IPS DF 6.9 (cell line): Measurements from ENCODE around the gene SLC43A3.

Experiments
- DNase-seq: peaks from one replicate; pipeline ENCODE4 v3.0.0-alpha.2; 2013; ENCODE audit warnings: low read depth, low spot score
- H3K27ac ChIP-seq: one replicate; pipeline ENCODE4 v1.5.1; 2013; ENCODE audit warnings: low read length, control low read depth
- H3K27me3 ChIP-seq: 2 replicates; pipeline ENCODE4 v1.6.1; 2013; ENCODE audit warnings: mild to moderate bottlenecking, low read length; ENCODE audit not compliant: control insufficient read depth, insufficient read depth
- H3K36me3 ChIP-seq: 2 replicates; pipeline ENCODE4 v1.6.1; 2013; ENCODE audit warnings: low read length; ENCODE audit not compliant: control insufficient read depth, insufficient read depth
- H3K4me1 ChIP-seq: 2 replicates; pipeline ENCODE4 v1.6.1; 2013; ENCODE audit warnings: low read length; ENCODE audit not compliant: control insufficient read depth, insufficient read depth
- H3K4me3 ChIP-seq: 2 replicates; pipeline ENCODE4 v1.5.1; 2013; ENCODE audit warnings: mild to moderate bottlenecking, low read length
- H3K9me3 ChIP-seq: 2 replicates; pipeline ENCODE4 v1.6.1; 2013; ENCODE audit warnings: low read length, inconsistent platforms; ENCODE audit not compliant: control insufficient read depth, insufficient read depth
- WGBS: extraction: QIAGEN DNeasy Blood & Tissue Kit; methylation state at CpG from one replicate; pipeline ENCODE4 v1.1.7; 2013; ENCODE audit warnings: mixed read lengths, missing lambda C conversion rate; ENCODE audit not compliant: insufficient read length, insufficient coverage; 5-methylcytosine and 5-hydroxymethylcytosine counted together

Gene SLC43A3

GRCh38 chr11:57427727-57428082 lies 784 bp upstream of the SLC43A3 start:
- peaks cover 3% of the 10 kb centered on the region; the same call in 1 of the 2 replicates for H3K4me1 ChIP-seq
- no peaks in the 10 kb centered on the region for H3K27me3 ChIP-seq
- DNase-seq = no peak
- H3K27ac ChIP-seq = no peak overlapping the region
- no peak overlapping the region for H3K4me3 ChIP-seq
- WGBS = no CpG with 5 or more reads among the region's 8 CpGs
- 0 out of 2 replicates have a peak, but pooled peaks cover 3% of the 10 kb centered on the region for H3K36me3 ChIP-seq
- H3K9me3 ChIP-seq = no peaks in the 10 kb centered on the region

GRCh38 chr11:57426439-57426928 lies 437 bp downstream of the SLC43A3 start:
- H3K27me3 ChIP-seq = no peaks in the 10 kb centered on the region
- WGBS = no CpG with 5 or more reads among the region's 16 CpGs
- peaks cover 3% of the 10 kb centered on the region; the same call in 1 of the 2 replicates for H3K4me1 ChIP-seq
- DNase-seq = no peak
- no peaks in the 10 kb centered on the region for H3K9me3 ChIP-seq
- H3K4me3 ChIP-seq = peak overlapping the region; percentile 37; the same call in 1 of the 2 replicates
- no peak overlapping the region for H3K27ac ChIP-seq
- 0 out of 2 replicates have a peak, but pooled peaks cover 3% of the 10 kb centered on the region for H3K36me3 ChIP-seq

GRCh38 chr11:57425565-57426438 lies 1.1 kb downstream of the SLC43A3 start:
- Histone ChIP-seq H3K9me3 (no peaks in the 10 kb centered on the region), H3K4me3 (no peak overlapping the region), H3K27ac (no peak overlapping the region), H3K4me1 (peaks cover 3% of the 10 kb centered on the region; the same call in 1 of the 2 replicates), H3K27me3 (no peaks in the 10 kb centered on the region), H3K36me3 (0 out of 2 replicates have a peak, but pooled peaks cover 3% of the 10 kb centered on the region)
- no peak for DNase-seq
- no CpG with 5 or more reads among the region's 15 CpGs for WGBS

- Histone ChIP-seq H3K36me3 (0 out of 2 replicates have a peak, but pooled peaks cover 3% of the 10 kb centered on the region), H3K4me1 (peaks cover 3% of the 10 kb centered on the region; the same call in 1 of the 2 replicates), H3K9me3 (no peaks in the 10 kb centered on the region), H3K27me3 (no peaks in the 10 kb centered on the region), H3K4me3 (no peak overlapping the region), H3K27ac (no peak overlapping the region)
- DNase-seq = no peak
- no CpG with 5 or more reads among the region's 15 CpGs for WGBS
Observed at GRCh38 chr11:57424792-57425564, 1.9 kb downstream of the SLC43A3 start.

- Histone ChIP-seq H3K4me3 (no peak overlapping the region), H3K36me3 (0 out of 2 replicates have a peak, but pooled peaks cover 3% of the 10 kb centered on the region)
Observed at GRCh38 chr11:57424137-57424791, 2.7 kb downstream of the SLC43A3 start.

GRCh38 chr11:57422669-57423068 lies 4.3 kb downstream of the SLC43A3 start:
- Histone ChIP-seq H3K27me3 (no peaks in the 10 kb centered on the region), H3K4me1 (peaks cover 3% of the 10 kb centered on the region; the same call in 1 of the 2 replicates), H3K27ac (no peak overlapping the region), H3K36me3 (peaks cover 3% of the 10 kb centered on the region; the same call in 1 of the 2 replicates), H3K4me3 (no peak overlapping the region), H3K9me3 (no peaks in the 10 kb centered on the region)
- no CpG with 5 or more reads among the region's 4 CpGs for WGBS
- no peak for DNase-seq

More at GRCh38 chr11:57424137-57424791, 2.7 kb downstream of the SLC43A3 start:
- Histone ChIP-seq H3K4me1 (peaks cover 3% of the 10 kb centered on the region; the same call in 1 of the 2 replicates), H3K9me3 (no peaks in the 10 kb centered on the region), H3K27me3 (no peaks in the 10 kb centered on the region), H3K27ac (no peak overlapping the region)
- no peak for DNase-seq
- WGBS = no CpG with 5 or more reads among the region's 9 CpGs

GRCh38 chr11:57421805-57422204 lies 5.1 kb downstream of the SLC43A3 start:
- Histone ChIP-seq H3K4me1 (no peaks in the 10 kb centered on the region), H3K9me3 (no peaks in the 10 kb centered on the region), H3K4me3 (no peak overlapping the region), H3K27ac (no peak overlapping the region), H3K27me3 (no peaks in the 10 kb centered on the region), H3K36me3 (peaks cover 7% of the 10 kb centered on the region; the same call in 1 of the 2 replicates)
- DNase-seq = no peak

GRCh38 chr11:57421066-57421465 lies 5.9 kb downstream of the SLC43A3 start:
- no CpG with 5 or more reads among the region's 4 CpGs for WGBS
- Histone ChIP-seq H3K9me3 (no peaks in the 10 kb centered on the region), H3K27ac (no peak overlapping the region), H3K4me3 (no peak overlapping the region), H3K27me3 (no peaks in the 10 kb centered on the region), H3K36me3 (peaks cover 7% of the 10 kb centered on the region; the same call in 1 of the 2 replicates), H3K4me1 (no peaks in the 10 kb centered on the region)
- no peak for DNase-seq

GRCh38 chr11:57419146-57419545 lies 7.8 kb downstream of the SLC43A3 start:
- Histone ChIP-seq H3K36me3 (peaks cover 14% of the 10 kb centered on the region; the same call in 1 of the 2 replicates), H3K9me3 (no peaks in the 10 kb centered on the region), H3K4me1 (no peaks in the 10 kb centered on the region), H3K27ac (no peak overlapping the region), H3K27me3 (no peaks in the 10 kb centered on the region), H3K4me3 (no peak overlapping the region)
- WGBS = no CpG with 5 or more reads among the region's 3 CpGs
- no peak for DNase-seq

- H3K9me3 ChIP-seq = no peaks in the 10 kb centered on the region
- H3K27ac ChIP-seq = no peak overlapping the region
- no peaks in the 10 kb centered on the region for H3K27me3 ChIP-seq
- no peak overlapping the region for H3K4me3 ChIP-seq
- H3K4me1 ChIP-seq = no peaks in the 10 kb centered on the region
- no peak for DNase-seq
- peaks cover 12% of the 10 kb centered on the region for H3K36me3 ChIP-seq
Observed at GRCh38 chr11:57418131-57418530, 8.8 kb downstream of the SLC43A3 start.
